K562 (cell line): ENCODE measurements around the gene MRPL41. TPM values are rescaled to one million over a fixed set of nuclear protein-coding genes. Genes with fewer than 3 reads are reported as not detected.
A peak's percentile ranks its signal among the peaks of the same experiment; 100 is the strongest.

Experiments used
- CHD1 ChIP-seq: fragments of 200-600 bp; sonication (generic); IDR thresholded peaks from one replicate; pipeline ENCODE4 v1.6.1; 2012; ENCODE audit warnings: mild to moderate bottlenecking, moderate library complexity, low read length, inconsistent platforms
- FUS ChIP-seq: fragments of 200-400 bp; formaldehyde crosslinking; optimal IDR thresholded peaks from 2 replicates; pipeline ENCODE3; 2017; ENCODE audit warnings: low read depth, low read length
- KDM5B ChIP-seq: fragments of 200-600 bp; sonication (generic); IDR thresholded peaks from 2 replicates; pipeline ENCODE4 v1.6.1; 2012; ENCODE audit warnings: low read depth, mild to moderate bottlenecking, moderate library complexity, low read length, control low read depth, inconsistent platforms; ENCODE audit not compliant: insufficient replicate concordance
- L3MBTL2 ChIP-seq: fragments of 450-650 bp; IDR thresholded peaks from 2 replicates; pipeline ENCODE4 v1.6.1; 2016; ENCODE audit warnings: mild to moderate bottlenecking, moderate library complexity
- MAX ChIP-seq: sonication (generic); formaldehyde crosslinking; IDR thresholded peaks from 2 replicates; pipeline ENCODE4 v1.9.0; 2022; ENCODE audit warnings: mild to moderate bottlenecking, missing genetic modification reagents
- NR3C1 ChIP-seq: sonication (generic); formaldehyde crosslinking; IDR thresholded peaks from 2 replicates; pipeline ENCODE4 v1.8.1; 2022; ENCODE audit warnings: missing genetic modification reagents
- NRF1 ChIP-seq, 2 experiments: fragments of 450-650 bp; IDR thresholded peaks in 1 of 2; conservative IDR thresholded peaks in 1 of 2; 2 replicates each; pipeline ENCODE4 v1.6.1; 2014; ENCODE audit warnings: mild to moderate bottlenecking in 2 of 2
- SIN3A ChIP-seq, 2 experiments: fragments of 150-350 bp in 1 of 2; IDR thresholded peaks; 2 replicates each; pipeline ENCODE4 v1.6.1; 2011 to 2016; ENCODE audit warnings: borderline replicate concordance in 2 of 2, low read depth in 2 of 2, low read length in 2 of 2, mild to moderate bottlenecking in 2 of 2, moderate library complexity in 2 of 2; ENCODE audit not compliant: control insufficient read depth in 1 of 2
- ZBTB5 ChIP-seq: fragments of 450-650 bp; IDR thresholded peaks from 2 replicates; pipeline ENCODE4 v1.6.1; 2017; ENCODE audit warnings: antibody characterized with exemption
- ZSCAN32 ChIP-seq: fragments of 450-650 bp; formaldehyde crosslinking; IDR thresholded peaks from 2 replicates; pipeline ENCODE4 v1.4.0; 2020; ENCODE audit warnings: mild to moderate bottlenecking, moderate library complexity
- polyA plus RNA-seq, 8 experiments: library from polyadenylated mRNA; depleted of rRNA in 4 of 8; stranded (reverse) in 5 of 8; unstranded in 3 of 8; fragments of >200 nt; fragmentation: Nextera tagmentation in 2 of 8; fragmentation: Illumina TruSeq in 1 of 8; extraction: Ambion mirVana in 2 of 8; extraction: Trizol in 1 of 8; gene quantifications; 2 replicates each; pipeline versions ENCODE4 v1.2.1 to v1.2.3, GENCODE V29; 2011 to 2014; ENCODE audit warnings: inconsistent platforms in 1 of 8, missing spikeins in 1 of 8
- total RNA-seq, 7 experiments: library from RNA; depleted of rRNA in 6 of 7; stranded (reverse); fragments of >200 nt in 6 of 7; fragmentation: Illumina TruSeq in 2 of 7; extraction: Trizol in 2 of 7; gene quantifications; 2 replicates each; pipeline versions ENCODE4 v1.2.1 to v1.2.3, GENCODE V29; 2011 to 2021; ENCODE audit warnings: low replicate concordance in 1 of 7
- TF ChIP-seq, protein P1 (sequence below): sonication (generic); formaldehyde crosslinking; IDR thresholded peaks from 2 replicates; pipeline ENCODE4 v1.8.0; 2022; ENCODE audit warnings: mild to moderate bottlenecking, missing genetic modification reagents

The MRPL41 gene
- total and polyA plus RNA-seq, 9 of the 15 experiments (the other 6 are each of a cell fraction or from before 2014, with no cell fraction given): 2.6 to 259 (median 21.6) TPM

DNA sequence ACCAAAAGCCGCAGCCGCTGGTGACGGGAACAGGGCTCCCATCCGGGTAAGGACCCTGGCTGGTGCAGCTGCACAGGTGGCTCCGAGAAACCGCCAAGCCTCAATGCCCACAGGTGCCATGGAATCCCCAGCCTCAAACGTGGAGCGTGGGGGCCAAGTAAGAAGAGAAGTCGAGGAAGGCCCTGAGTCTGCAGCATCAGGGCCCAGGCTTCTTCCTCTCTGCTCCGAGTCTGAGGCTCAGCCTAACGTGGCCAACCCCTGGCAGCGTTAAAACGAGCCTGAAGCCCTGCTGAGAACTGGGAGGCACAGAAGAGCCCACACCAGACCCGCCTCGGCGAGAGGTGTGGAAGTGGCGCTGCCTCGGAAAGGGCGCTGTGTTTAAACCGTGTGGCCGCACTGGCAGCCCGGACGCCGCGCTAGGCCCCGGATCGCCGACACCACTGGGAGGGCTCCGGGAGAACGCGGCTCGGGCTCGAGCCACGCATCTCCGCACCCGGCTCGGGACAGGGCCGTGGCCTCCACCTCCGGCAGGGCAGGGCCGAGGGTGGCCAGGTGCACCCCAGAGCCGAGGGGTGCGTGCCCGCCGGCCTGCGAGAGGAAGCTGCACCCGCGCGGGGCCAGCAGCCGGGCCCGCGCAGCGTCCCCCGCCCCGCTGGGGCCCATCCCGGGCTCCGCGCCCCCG, 37.9 kb downstream of the MRPL41 start (continued):
- no peak for TF ChIP-seq ZSCAN32 (CRISPR knock-in tag)
- TF ChIP-seq ZBTB5: no peak
- peak; percentile 82; the same call in 1 of the 2 replicates for TF ChIP-seq NR3C1 (CRISPR knock-in tag)
- TF ChIP-seq NRF1 (conservative IDR thresholded peaks at IDR 0.05 in 1 of 2, IDR thresholded peaks at IDR 0.05 in 1 of 2): peak in 1 of 2 experiments; percentile 17; a peak in 1 of 4 replicates
- peak; percentile 7 for TF ChIP-seq FUS
- peak; percentile 44; the same call in 1 of the 2 replicates for TF ChIP-seq L3MBTL2
- TF ChIP-seq KDM5B: peak; percentile 61
- TF ChIP-seq CHD1: peak; percentile 79
- TF ChIP-seq SIN3A (IDR thresholded peaks at IDR 0.05; ENCODE audit: borderline replicate concordance in 2 of 2, control insufficient read depth in 1 of 2, low read depth in 2 of 2, low read length in 2 of 2): peak in 1 of 2 experiments; percentile 21; a peak in 2 of 4 replicates
- TF ChIP-seq, protein P1, sequence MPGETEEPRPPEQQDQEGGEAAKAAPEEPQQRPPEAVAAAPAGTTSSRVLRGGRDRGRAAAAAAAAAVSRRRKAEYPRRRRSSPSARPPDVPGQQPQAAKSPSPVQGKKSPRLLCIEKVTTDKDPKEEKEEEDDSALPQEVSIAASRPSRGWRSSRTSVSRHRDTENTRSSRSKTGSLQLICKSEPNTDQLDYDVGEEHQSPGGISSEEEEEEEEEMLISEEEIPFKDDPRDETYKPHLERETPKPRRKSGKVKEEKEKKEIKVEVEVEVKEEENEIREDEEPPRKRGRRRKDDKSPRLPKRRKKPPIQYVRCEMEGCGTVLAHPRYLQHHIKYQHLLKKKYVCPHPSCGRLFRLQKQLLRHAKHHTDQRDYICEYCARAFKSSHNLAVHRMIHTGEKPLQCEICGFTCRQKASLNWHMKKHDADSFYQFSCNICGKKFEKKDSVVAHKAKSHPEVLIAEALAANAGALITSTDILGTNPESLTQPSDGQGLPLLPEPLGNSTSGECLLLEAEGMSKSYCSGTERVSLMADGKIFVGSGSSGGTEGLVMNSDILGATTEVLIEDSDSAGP: 0 out of 2 replicates have a peak, but pooled peaks have one; percentile 34
- TF ChIP-seq MAX (CRISPR knock-in tag): peak; percentile 23; the same call in 1 of the 2 replicates
